NCI-H2081 (cell line): ENCODE measurements around the gene ADGRD1.
"Not testable (repeated sequence)": the region's sequence is repeated elsewhere in the genome, so short reads cannot be mapped to it uniquely, and the experiment has no call there.

Source experiments
- DNase-seq, 2 experiments: peaks; one replicate each; lab custom pipeline; 2025; lab: John Stamatoyannopoulos, UW

The ADGRD1 gene

DNA sequence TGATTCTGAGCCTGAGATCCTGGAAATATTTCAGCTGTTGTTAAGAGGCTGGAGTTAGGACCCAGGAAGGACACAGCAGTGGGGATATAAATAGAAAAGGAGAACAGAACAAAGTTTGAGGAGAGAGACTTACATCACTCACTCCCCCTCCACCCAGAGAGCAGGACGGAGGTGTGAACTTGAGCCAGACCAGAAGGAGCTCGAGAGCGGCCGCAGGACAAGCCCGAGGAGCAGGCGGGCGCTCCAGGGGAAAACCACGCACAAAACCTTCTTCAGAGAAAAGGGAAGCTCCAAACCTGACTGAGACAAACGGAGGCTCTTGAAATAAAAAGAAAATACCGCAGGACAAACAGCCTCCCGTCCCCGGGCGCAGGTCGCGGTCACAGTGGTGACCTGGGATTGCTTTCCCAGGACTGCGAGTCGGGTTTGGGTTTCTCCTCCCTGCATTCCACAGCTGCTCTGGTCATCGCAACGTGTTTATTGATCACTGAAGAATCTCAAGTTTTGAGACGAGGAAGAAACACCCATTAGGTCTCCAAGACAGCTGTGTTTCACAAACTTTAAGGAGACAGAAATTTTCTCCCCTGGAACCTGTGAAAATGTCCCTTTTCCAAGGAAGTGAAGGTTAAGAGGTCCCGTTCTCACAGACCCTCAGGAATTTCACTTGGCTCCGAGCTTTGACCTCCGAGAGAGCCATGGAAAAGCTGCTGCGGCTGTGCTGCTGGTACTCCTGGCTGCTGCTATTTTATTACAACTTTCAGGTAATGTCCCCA lies at the start of gene ADGRD1:
ADGRD1 (plus strand) TSS at position 137 of the 773 bp plus-strand sequence; CDS start at position 696, 559 bp downstream.
- no peak for DNase-seq

DNA sequence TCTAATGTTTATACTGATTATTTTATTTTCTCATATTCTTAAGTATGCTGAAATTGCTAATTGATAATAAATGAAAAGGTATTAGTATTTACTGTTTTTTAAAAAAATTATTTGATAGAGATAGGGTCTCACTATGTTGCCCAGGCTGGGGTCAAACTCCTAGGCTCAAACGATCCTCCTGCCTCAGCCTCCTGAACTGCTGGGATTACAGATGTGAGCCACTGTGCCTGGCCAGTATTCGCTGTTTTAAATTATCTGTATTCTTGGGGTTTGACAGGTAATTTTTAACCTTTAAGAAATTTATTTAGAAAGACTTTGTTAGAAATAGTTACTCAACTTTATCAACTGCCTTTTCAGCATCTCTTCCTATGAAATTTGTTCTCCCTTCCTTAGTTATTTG lies 49.6 kb upstream of the ADGRD1 start:
- no peak for DNase-seq

DNA sequence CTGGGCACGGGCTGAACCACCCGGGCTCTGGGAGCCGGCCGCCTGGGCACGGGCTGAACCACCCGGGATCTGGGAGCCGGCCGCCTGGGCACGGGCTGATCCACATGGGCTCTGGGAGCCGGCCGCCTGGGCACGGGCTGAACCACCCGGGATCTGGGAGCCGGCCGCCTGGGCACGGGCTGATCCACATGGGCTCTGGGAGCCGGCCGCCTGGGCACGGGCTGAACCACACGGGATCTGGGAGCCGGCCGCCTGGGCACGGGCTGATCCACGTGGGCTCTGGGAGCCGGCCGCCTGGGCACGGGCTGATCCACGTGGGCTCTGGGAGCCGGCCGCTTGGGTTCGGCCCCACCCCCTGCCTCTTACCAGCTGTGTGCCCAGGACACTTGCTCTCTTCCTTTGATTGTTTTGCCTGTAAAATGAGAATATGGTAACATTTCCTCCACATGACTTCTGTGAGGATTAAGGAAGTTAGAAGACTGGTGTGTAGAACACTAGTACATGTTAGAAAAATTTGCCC lies 48.7 kb upstream of the ADGRD1 start:
- DNase-seq, result not testable (repeated sequence)

DNA sequence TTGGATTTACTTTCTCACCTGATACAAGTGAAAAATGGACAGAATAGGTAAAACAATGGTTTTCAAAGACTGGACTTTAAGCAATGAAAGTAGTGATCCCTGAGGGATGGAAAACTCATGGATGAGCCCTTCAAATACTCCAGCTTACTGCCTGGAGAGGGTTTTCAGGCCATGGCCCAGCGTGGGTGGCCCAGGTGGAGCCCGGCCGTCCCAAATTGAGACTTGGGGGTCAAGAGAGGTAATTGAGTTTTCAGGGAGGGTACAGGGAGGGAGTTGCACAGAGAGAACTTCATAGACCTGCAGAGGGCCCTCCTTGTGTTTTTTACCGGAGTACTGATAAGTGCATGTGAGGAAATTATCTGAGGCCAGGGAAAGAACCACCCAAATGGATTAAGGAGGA lies 44.6 kb upstream of the ADGRD1 start:
- DNase-seq, result no peak

DNA sequence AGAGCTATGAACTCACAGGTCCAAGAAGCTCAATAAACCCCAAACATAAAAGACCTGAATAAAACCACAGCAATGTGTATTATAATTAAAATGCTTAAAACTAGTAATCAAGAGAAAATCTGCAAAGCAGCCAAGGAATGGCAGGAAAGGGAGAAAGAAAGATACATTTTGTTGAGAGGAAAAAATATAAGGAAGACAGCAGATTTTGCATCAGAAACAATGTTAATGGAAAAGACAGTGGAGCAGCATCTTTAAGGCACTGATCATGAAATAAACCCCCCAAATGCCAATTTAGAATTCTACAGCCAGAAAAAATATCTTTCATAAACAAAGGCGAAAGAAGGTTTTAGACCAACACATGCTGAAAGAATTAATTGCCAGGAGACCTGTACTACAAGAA lies 42.5 kb upstream of the ADGRD1 start:
- DNase-seq, result no peak

DNA sequence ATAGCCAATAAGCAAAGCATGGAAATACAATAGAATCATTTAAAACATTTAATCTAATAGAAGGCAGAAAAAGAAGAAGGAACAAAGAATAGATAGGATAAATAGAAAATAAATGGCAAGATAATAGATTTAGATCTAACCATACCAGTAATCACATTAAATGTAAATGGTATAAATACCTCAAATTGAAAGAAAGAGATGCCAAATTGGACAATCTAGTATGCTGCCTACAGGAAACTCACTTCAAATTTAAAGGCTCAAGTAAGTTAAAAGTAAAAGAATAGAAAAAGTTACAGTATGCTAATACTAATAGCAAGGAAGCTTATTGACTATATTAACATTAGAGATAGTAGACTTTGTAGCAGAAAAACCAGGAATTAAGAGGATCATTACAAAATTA lies 41.8 kb upstream of the ADGRD1 start:
- no peak for DNase-seq

DNA sequence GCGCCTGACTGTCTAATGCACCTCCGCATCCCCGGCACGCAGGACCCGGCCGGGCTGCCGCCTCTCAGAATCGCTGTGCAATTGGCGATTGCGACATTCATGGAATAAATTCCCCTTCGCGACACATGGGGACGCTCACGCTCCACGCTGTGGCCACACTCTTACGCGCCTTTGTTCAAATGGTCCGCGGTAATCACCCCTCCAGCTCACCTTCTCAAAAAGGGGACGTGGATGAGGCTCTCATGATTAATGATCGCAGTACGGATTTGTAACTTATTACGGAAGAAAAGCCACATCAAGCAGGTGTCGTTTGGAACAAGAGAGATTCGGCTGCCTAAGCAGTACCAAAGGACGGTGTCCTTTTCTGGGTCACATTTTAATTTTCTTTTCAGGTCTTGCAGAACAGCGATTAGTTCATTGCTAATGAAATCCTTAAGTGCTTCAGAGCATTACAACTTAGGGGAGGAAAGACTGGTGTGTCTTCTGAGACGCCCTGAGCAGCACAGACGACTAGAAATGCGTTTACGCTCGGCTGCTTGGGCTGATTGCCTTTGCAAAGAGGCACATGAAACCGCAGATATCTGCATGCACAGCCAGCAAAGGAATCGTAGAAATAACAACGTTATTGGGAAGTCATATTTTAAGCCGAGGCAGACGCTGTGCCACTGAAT lies 37.3 kb upstream of the ADGRD1 start:
- peak; percentile 61 to 62 for DNase-seq

DNA sequence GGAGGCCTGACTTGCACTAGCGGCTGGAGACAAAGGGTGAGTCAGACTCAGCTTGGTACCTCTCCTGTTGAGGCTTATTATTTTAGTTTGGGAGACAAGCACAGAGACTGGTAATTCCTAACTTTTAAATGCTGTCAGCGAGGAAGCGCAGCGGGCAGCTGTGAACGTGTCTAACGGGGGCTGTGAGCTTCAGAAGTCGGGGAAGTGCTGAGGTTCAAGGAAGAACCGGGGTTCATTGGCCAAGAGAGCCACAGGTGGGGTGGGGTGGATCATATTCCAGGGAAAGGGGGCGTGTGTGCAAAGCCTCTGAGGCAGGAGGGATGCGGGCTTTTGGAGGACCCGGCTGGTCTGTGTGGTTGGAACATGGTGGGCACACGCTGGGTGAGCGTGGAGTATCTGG lies 36.1 kb upstream of the ADGRD1 start:
- DNase-seq, result no peak

DNA sequence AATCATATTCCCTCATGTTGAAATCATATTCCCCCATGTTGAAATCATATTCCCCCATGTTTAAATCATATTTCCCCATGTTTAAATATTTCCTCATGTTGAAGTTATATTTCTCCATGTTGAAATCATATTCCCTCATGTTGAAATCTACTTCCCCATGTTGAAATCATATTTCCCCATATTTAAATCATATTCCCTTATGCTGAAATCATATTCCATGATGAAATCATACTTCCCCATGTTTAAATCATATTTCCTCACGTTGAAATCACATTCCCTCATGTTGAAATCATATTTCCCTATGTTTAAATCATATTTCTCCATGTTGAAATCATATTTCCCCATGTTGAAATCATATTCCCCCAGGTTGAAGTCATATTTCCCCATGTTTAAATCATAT lies 34.6 kb upstream of the ADGRD1 start:
- DNase-seq, result no peak

DNA sequence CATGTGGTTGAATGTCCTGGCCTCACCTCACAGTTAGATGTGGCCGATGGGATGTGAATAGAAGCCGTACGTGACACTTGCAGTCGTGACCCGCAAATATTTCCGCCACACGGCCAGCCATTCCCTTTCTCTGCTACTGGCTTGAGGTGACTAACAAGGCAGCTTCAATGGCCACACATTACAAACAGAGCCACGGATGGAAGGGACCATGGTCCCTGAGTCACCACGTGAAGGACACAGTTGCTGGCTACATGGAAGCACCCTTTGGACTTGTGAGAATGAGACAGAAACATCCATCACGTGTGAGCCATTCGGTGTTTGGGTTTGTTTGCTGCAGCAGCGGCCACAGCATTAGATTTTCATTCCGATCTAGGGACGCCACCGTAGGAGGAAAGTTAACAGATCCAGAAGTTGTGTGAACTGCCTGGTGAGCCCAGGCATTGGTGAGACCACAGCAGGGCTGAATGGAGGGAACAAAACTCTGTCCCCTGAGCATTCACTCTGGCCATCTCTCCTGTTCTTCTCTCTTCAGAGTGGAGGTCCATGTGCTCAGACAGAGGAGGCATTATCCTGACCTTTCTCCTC lies 33.5 kb upstream of the ADGRD1 start:
- no peak for DNase-seq

DNA sequence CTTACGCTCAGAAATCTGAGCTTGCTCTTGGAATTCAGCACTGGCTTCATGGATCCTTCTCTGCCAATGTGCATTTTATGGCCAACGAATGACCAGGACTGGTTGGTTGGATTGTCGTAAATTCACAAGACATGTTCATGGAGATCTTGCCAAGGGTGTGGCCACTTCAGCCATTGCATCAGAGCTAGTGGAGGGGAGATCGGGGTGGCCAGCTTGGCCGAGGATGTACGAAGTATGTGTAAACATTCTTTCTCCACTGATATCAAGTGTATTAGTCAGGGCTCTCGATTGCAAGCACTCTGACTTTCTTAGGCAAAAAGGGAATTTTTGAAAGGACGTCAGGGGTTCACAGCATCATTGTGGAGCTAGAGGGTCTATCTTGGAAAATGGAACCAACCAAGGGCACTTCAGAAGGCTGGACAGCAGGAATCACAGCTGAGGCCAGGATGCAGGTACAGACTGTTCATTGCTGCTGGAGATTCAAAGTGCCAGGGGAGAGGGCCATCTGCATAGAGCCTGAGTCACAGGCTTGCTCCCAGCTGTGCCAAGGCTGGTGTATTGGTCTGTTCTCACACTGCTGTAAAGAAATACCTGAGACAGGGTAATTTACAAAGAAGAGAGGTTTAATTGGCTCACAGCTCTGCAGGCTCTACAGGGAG lies 32.9 kb upstream of the ADGRD1 start:
- no peak for DNase-seq

DNA sequence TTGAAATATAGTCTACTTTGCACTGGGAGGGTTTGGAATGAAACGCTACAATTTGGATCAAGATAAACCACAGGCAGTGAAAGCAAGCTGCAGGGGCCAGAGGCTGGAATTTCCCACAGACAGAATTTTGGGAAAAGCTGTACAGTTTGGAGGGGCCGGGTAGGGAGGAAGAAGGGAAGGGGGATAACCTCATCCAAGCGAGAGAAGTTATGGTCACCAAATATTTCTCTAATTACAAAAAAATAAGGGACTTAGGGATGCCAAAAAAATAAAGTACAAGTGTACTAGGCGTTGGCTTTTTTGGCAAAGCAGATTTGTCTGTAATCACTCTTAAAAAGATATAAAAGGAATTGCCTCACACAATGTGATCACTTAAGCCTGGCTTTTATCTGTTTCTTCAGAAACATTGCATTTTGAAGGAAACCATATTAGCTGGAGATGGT lies 31.2 kb upstream of the ADGRD1 start:
- no peak for DNase-seq

DNA sequence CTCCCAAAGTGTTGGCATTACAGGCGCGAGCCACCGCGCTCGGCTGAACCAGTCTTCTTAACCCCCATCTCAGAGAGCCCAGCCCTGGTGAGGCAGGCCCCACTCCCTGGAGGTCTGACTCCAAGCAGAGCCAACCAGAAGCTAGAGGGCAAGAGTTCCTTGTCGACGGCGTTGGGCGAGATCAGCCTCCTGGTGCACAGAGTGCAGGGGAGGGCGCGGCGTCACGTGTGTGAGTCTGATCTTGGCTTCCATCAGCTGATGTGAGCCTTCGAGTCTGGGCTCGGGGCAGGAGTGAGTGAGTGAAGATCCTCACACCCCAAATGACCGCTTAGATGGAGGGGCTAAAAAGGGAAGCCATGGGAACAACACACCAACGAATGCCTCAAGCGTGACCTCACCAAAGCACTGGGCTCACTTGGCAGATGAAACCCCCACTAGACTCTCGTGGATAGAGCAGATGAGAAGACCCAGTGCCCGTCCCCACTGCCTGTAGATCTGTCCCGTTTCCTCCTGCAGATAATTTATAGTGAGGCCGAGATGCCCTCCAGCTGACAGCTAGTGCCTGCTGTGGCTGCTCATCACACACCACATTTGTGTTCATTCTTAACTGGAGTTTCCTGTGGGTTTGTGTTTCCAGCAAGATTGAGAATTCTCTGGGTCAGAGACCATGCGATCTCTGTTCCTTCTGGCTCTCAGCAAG lies 28.6 kb upstream of the ADGRD1 start:
- DNase-seq, result no peak

DNA sequence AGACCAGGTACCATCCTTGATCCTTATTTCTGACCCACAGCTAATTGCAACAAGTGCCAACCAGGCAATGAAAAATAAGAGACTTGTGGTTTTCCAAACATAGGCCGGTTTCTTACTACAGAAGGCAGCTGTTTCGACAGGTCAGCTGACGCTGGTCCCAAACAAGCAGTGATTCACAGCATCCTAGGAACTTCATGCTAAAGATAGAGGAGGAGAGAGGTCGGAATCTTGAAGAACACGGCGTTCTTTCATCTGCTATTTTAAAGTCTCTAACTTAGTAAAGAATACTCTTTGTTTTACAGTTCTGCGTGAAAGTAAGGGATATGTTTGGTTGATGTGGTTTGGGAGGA lies 28.1 kb upstream of the ADGRD1 start:
- no peak for DNase-seq

DNA sequence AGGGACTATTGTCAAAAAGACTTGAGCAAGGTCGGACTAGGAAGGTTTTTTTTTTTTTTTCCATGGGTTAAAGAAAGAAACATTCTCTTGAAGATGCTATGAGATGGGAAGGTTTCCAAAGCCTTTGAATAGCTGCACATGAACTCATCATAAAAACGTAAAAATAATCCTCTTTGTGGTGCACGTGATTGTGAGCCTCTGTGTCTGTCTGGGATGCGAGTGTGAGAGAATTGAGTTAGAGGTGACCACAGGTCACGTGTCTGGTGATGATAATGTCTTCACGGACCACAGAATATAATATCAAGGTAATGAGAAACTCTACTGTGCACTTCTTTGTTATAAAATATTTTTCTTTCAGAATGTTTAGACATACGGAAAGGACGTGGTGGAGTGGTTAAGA lies 24.3 kb upstream of the ADGRD1 start:
- DNase-seq, result no peak

DNA sequence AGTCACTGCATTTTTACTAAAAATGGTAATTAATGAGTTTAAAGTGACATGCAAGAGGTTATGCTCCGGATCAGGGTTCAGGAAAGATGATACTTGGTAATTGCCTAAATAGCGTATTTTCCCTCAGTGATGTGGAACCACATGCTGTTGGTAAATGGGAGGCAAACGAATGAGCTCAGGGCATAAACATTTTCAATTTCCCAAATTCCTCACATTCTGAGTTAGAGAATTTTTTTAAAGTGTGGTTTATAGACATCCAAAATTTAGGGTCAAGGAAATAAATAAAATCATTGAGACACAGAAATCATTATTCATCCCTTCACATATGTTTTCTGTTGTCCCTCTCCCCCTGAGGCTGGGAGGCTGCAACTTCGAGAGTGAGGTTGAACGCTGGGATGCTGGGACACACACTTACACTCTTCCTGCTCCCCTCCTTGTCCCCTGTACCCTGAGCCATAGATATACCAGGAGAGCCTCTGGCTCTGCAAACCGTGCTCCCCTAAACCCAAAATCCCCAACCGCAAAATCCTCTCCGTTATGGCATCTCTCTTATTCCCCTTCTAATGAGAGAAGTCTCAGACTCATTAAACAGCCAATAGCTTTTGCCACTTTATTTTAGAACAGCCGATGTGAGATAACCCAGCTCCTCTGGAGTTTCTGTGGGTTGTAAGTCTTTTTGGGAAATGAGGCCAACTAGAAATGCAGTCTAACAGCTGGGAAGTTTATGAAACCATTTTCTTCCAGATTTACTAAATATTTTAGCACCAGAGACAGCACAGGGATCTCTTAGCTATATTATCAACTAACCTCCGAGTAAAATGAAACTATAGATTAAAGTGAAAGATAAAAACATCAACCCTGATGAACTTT lies 21.4 kb upstream of the ADGRD1 start:
- no peak for DNase-seq

DNA sequence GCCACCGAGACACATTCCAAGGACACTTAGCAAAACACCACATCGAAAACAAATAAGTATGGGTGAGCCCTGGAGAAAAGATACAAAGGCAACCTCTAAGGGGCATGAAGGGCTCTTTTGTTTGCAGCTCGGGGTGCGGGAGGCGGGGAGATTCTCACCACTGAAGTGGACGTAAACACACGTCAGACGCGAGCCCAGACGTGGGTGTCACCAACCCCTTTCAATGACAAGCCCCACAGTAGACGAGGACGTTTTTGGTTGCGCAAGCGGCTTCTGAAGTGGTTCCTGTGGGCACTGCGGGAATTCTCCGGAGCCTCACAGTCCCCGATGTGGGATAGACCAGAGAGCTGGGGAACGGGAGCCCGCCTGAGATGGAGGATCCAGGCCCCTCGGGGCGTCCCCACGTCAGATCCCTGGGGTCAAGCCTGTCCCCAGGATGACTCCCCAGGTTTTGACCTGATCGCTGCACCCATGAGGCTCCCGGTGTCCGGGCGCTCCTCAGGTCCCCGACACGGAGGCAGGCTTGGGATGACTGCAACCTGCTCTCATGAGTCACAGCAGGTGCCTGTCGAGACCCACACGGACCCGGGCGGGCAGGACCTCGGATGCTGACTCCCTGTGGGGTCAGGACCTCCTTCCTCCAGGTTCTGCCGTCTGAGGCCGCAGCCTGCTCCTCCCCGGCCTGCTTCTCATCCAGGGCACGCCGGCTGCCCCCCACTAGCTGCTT lies 20.3 kb upstream of the ADGRD1 start:
- no peak for DNase-seq

DNA sequence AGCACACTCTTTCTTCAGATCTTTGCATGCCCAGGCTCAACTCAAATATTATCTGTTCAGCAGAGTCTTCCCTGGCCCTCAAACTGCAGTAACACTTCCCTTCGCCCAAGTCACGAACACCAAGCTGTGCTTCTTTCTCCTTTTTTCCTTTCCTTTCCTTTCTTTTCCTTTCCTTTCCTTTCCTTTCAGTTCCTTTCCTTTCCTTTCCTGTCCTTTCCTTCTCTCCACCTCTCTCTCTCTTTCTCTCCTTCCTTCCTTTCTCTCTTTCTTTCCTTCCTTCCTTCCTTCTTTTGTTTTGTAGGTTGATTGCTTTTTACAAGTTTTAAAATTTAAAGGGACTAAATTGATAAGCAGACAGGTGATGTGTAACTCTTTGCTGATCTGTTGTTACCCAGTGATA lies 19.0 kb upstream of the ADGRD1 start:
- DNase-seq, result no peak

DNA sequence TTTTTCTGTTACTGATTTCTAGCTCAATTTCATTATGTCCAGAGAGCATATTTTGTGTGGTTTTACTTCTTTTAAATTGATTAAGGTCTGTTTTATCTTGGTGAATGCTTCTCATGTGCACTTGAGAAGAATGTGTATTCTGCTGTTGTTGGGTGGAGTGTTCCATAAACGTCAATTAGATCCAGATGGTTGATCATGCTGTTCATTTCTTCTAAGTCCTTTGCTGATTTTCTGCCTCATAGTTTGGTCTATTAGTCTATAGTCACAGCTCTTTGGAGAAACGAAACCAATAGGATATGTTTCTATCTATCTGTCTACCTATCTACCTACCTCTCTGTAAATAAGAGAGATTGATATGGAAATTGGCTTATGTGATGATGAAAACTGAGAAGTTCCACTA lies 17.1 kb upstream of the ADGRD1 start:
- DNase-seq, result no peak

DNA sequence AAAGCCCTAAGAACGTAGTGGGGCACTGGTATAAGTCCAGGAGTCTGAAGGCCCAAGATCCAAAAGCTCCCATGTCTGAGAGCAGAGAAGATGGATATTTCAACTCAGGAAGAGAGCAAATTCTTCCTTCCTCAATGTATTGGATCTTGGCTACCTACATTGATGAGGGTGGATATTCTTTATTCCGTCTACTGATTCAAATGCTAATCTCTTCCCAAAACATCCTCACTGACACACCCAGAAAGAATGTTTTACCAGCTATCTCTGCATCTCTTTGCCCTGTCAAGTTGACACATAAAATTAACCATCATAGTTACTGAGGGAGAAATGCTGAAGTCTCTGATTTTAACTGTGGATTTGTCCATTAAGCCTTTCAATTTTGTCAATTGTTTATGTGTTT lies 16.6 kb upstream of the ADGRD1 start:
- no peak for DNase-seq
